H9 (cell line): Measurements from ENCODE around the gene NOXA1. TPM values are rescaled to one million over a fixed set of nuclear protein-coding genes. Genes with fewer than 3 reads are reported as not detected.

ENCODE experiments used
- DNase-seq: peaks from one replicate; pipeline ENCODE4 v3.0.0-alpha.2; 2017
- H2AFZ ChIP-seq: one replicate; pipeline ENCODE4 v1.6.1; 2013; ENCODE audit warnings: mild to moderate bottlenecking, low read length, control low read depth, moderate library complexity
- H2AK5ac ChIP-seq: 2 replicates; pipeline ENCODE4 v1.6.1; 2013; ENCODE audit warnings: low read length, control low read depth, mixed read lengths; ENCODE audit not compliant: insufficient read length
- H2BK120ac ChIP-seq: one replicate; pipeline ENCODE4 v1.6.1; 2013; ENCODE audit warnings: low read depth, mild to moderate bottlenecking, low read length, control low read depth, inconsistent platforms; ENCODE audit not compliant: poor library complexity, severe bottlenecking
- H2BK12ac ChIP-seq: 2 replicates; pipeline ENCODE4 v1.6.1; 2013; ENCODE audit warnings: low read length, control low read depth, mixed read lengths, low read depth; ENCODE audit not compliant: insufficient read length
- H2BK15ac ChIP-seq: 2 replicates; pipeline ENCODE4 v1.6.1; 2013; ENCODE audit warnings: low read depth, low read length, control low read depth
- H2BK20ac ChIP-seq: one replicate; pipeline ENCODE4 v1.6.1; 2013; ENCODE audit warnings: low read depth, mild to moderate bottlenecking, low read length, control low read depth, inconsistent platforms; ENCODE audit not compliant: poor library complexity, severe bottlenecking
- H2BK5ac ChIP-seq: 2 replicates; pipeline ENCODE4 v1.6.1; 2013; ENCODE audit warnings: low read length, control low read depth, mixed read lengths; ENCODE audit not compliant: insufficient read length
- H3K14ac ChIP-seq: 2 replicates; pipeline ENCODE4 v1.6.1; 2013; ENCODE audit warnings: low read length, control low read depth; ENCODE audit not compliant: insufficient read depth
- H3K18ac ChIP-seq: 2 replicates; pipeline ENCODE4 v1.6.1; 2013; ENCODE audit warnings: low read depth, mild to moderate bottlenecking, mixed read lengths, low read length, control low read depth; ENCODE audit not compliant: insufficient read length
- H3K23ac ChIP-seq: 2 replicates; pipeline ENCODE4 v1.6.1; 2013; ENCODE audit warnings: low read length, control low read depth, mixed read lengths, low read depth; ENCODE audit not compliant: insufficient read length
- H3K23me2 ChIP-seq: 2 replicates; pipeline ENCODE4 v1.6.1; 2013; ENCODE audit warnings: low read depth, mild to moderate bottlenecking, mixed read lengths, low read length, control low read depth; ENCODE audit not compliant: insufficient read length, poor library complexity, severe bottlenecking
- H3K27ac ChIP-seq: 2 replicates; pipeline ENCODE4 v1.5.1; 2013; ENCODE audit warnings: low read length, control low read depth, mixed read lengths, low read depth; ENCODE audit not compliant: insufficient read length
- H3K27me3 ChIP-seq: 2 replicates; pipeline ENCODE4 v1.6.1; 2013; ENCODE audit warnings: low read length, control low read depth, inconsistent platforms; ENCODE audit not compliant: insufficient read depth
- H3K4ac ChIP-seq: 2 replicates; pipeline ENCODE4 v1.6.1; 2013; ENCODE audit warnings: low read depth, mild to moderate bottlenecking, control low read depth, inconsistent platforms, low read length, moderate library complexity
- H3K4me1 ChIP-seq: 2 replicates; pipeline ENCODE4 v1.6.1; 2013; ENCODE audit warnings: low read length, control low read depth, inconsistent platforms; ENCODE audit not compliant: insufficient read depth
- H3K4me2 ChIP-seq: 2 replicates; pipeline ENCODE4 v1.6.1; 2013; ENCODE audit warnings: low read length, control low read depth, mixed read lengths; ENCODE audit not compliant: insufficient read length, insufficient read depth
- H3K56ac ChIP-seq: 2 replicates; pipeline ENCODE4 v1.6.1; 2013; ENCODE audit warnings: low read depth, mild to moderate bottlenecking, mixed read lengths, low read length, control low read depth; ENCODE audit not compliant: insufficient read length
- H3K79me1 ChIP-seq: 2 replicates; pipeline ENCODE4 v1.6.1; 2013; ENCODE audit warnings: low read depth, mild to moderate bottlenecking, moderate library complexity, low read length, control low read depth, inconsistent platforms; ENCODE audit not compliant: insufficient read depth, poor library complexity, severe bottlenecking
- H3K79me2 ChIP-seq: 2 replicates; pipeline ENCODE4 v1.6.1; 2013; ENCODE audit warnings: low read length, control low read depth, inconsistent platforms; ENCODE audit not compliant: insufficient read depth
- H3K9ac ChIP-seq: 2 replicates; pipeline ENCODE4 v1.6.1; 2013; ENCODE audit warnings: low read length, control low read depth, mixed read lengths; ENCODE audit not compliant: insufficient read length; ENCODE audit errors: extremely low read depth
- H3K9me3 ChIP-seq: one replicate; pipeline ENCODE4 v1.6.1; 2013; ENCODE audit warnings: low read depth, low read length, inconsistent platforms; ENCODE audit not compliant: control insufficient read depth
- H3T11ph ChIP-seq: one replicate; pipeline ENCODE4 v1.6.1; 2013; ENCODE audit warnings: mild to moderate bottlenecking, low read length, control low read depth, inconsistent platforms
- H4K20me1 ChIP-seq: one replicate; pipeline ENCODE4 v1.6.1; 2013; ENCODE audit not compliant: control insufficient read depth, insufficient read length, insufficient read depth
- H4K5ac ChIP-seq: 2 replicates; pipeline ENCODE4 v1.6.1; 2013; ENCODE audit warnings: low read depth, mild to moderate bottlenecking, mixed read lengths, low read length, control low read depth; ENCODE audit not compliant: insufficient read length
- H4K8ac ChIP-seq: replicated peaks from 2 replicates; pipeline ENCODE4 v1.6.1; 2013; ENCODE audit warnings: low read length, control low read depth, mixed read lengths, low read depth; ENCODE audit not compliant: insufficient read length
- H4K91ac ChIP-seq: 2 replicates; pipeline ENCODE4 v1.6.1; 2013; ENCODE audit warnings: low read depth, mild to moderate bottlenecking, moderate library complexity, mixed read lengths, low read length, control low read depth; ENCODE audit not compliant: insufficient read length
- H3K27ac Mint-ChIP-seq, 3 experiments: 2 replicates in 2 of 3; 3 replicates in 1 of 3; pipeline ENCODE4 v1.8.0; 2020 to 2021; ENCODE audit warnings: mixed read lengths in 3 of 3, mild to moderate bottlenecking in 1 of 3, moderate library complexity in 1 of 3
- H3K27me3 Mint-ChIP-seq: 2 replicates; pipeline ENCODE4 v1.8.0; 2021; ENCODE audit warnings: low read depth, mild to moderate bottlenecking, moderate library complexity, mixed read lengths
- H3K36me3 Mint-ChIP-seq, 3 experiments: 2 replicates in 2 of 3; 3 replicates in 1 of 3; pipeline ENCODE4 v1.8.0; 2020 to 2021; ENCODE audit warnings: low read depth in 3 of 3, mixed read lengths in 3 of 3; ENCODE audit not compliant: insufficient read depth in 1 of 3
- H3K4me1 Mint-ChIP-seq, 2 experiments: 2 replicates each; pipeline ENCODE4 v1.8.0; 2020; ENCODE audit warnings: mixed read lengths in 2 of 2
- H3K4me3 Mint-ChIP-seq, 2 experiments: 2 replicates in 1 of 2; 3 replicates in 1 of 2; pipeline ENCODE4 v1.8.0; 2020 to 2021; ENCODE audit warnings: mild to moderate bottlenecking in 2 of 2, mixed read lengths in 2 of 2, moderate library complexity in 1 of 2
- H3K9me3 Mint-ChIP-seq, 2 experiments: 2 replicates in 1 of 2; 3 replicates in 1 of 2; pipeline ENCODE4 v1.8.0; 2020; ENCODE audit warnings: mild to moderate bottlenecking in 2 of 2, mixed read lengths in 2 of 2, moderate library complexity in 1 of 2
- CTCF ChIP-seq: fragments of 200-600 bp; sonication (generic); conservative IDR thresholded peaks from 3 replicates; pipeline ENCODE4 v1.8.0; 2021; ENCODE audit warnings: antibody characterized with exemption, mild to moderate bottlenecking
- WGBS: extraction: QIAGEN DNeasy Blood & Tissue Kit; methylation state at CpG from one replicate; pipeline ENCODE4 v1.1.7; 2013; ENCODE audit warnings: missing lambda C conversion rate, low lambda C conversion rate, mixed read lengths; ENCODE audit not compliant: insufficient read length; ENCODE audit errors: extremely low coverage; 5-methylcytosine and 5-hydroxymethylcytosine counted together
- total RNA-seq: library from RNA; stranded (reverse); gene quantifications from 2 replicates; pipeline ENCODE4 v1.2.1, GENCODE V29; 2021

NOXA1 gene
- total RNA-seq, 1 experiment from 2014 or later = 2.0 TPM

- no peaks in the 10 kb centered on the region for H4K20me1 ChIP-seq
- no peaks in the 10 kb centered on the region for H3K79me2 ChIP-seq
- H3K14ac ChIP-seq = no peak overlapping the region
- H2AK5ac ChIP-seq = no peak overlapping the region
- H2AFZ ChIP-seq = no peak overlapping the region
- no peak overlapping the region for H2BK12ac ChIP-seq
- no peak overlapping the region for H4K91ac ChIP-seq
- H3K9ac ChIP-seq = no peak overlapping the region
- H4K5ac ChIP-seq = no peak overlapping the region
- peaks cover 3% of the 10 kb centered on the region for H3K23me2 ChIP-seq
- H3K4ac ChIP-seq = no peak overlapping the region
- H3K27me3 Mint-ChIP-seq = peaks cover 8% of the 10 kb centered on the region
- H4K8ac ChIP-seq = no peak overlapping the region
- no peak overlapping the region for H3K56ac ChIP-seq
- H3T11ph ChIP-seq = no peak overlapping the region
- peaks cover 0 to 5% of the 10 kb centered on the region in 2 experiments; a peak in 1 of 4 replicates for H3K4me1 Mint-ChIP-seq
- peak overlapping the region in 1 of 3 experiments; percentile 44; a peak in 1 of 7 replicates for H3K27ac Mint-ChIP-seq
- no peak overlapping the region for H2BK5ac ChIP-seq
- no peak overlapping the region for H2BK15ac ChIP-seq
- TF ChIP-seq CTCF = no peak
- no peak overlapping the region for H2BK120ac ChIP-seq
- H3K36me3 Mint-ChIP-seq = peaks cover 12 to 16% (median 15%) of the 10 kb centered on the region in 3 experiments
- H3K9me3 ChIP-seq = no peaks in the 10 kb centered on the region
- no peak overlapping the region for H3K18ac ChIP-seq
- H3K4me3 Mint-ChIP-seq = no peak overlapping the region
- no CpG with 5 or more reads among the region's 11 CpGs for WGBS
- H3K4me1 ChIP-seq = no peaks in the 10 kb centered on the region
- DNase-seq = peak; percentile 14
- H3K4me2 ChIP-seq = no peak overlapping the region
- H2BK20ac ChIP-seq = no peak overlapping the region
- no peaks in the 10 kb centered on the region for H3K27me3 ChIP-seq
- no peak overlapping the region for H3K27ac ChIP-seq
- no peak overlapping the region for H3K23ac ChIP-seq
- H3K9me3 Mint-ChIP-seq = peaks cover 10 to 13% of the 10 kb centered on the region in 2 experiments
- H3K79me1 ChIP-seq = no peaks in the 10 kb centered on the region
Measured at GRCh38 chr9:137405677-137406081, 17.5 kb upstream of the NOXA1 start.
